Stimulated activated CD8-positive, alpha-beta memory T cell treated with anti-CD3 and anti-CD28 coated beads, Interleukin-7, amount 100 ng/mL, for 1 hour (primary cell): ENCODE results near the gene PNPLA3.

Experiments used
- DNase-seq, 2 donors: peaks; one replicate each; pipeline ENCODE4 v3.0.0-alpha.2; 2020; ENCODE audit warnings: low read depth in 2 of 2

Gene PNPLA3

GRCh38 chr22:43957871-43958270, 34.3 kb downstream of the PNPLA3 start:
- no peak for DNase-seq

GRCh38 chr22:43964314-43964857, 40.8 kb downstream of the PNPLA3 start:
- no peak for DNase-seq

DNA sequence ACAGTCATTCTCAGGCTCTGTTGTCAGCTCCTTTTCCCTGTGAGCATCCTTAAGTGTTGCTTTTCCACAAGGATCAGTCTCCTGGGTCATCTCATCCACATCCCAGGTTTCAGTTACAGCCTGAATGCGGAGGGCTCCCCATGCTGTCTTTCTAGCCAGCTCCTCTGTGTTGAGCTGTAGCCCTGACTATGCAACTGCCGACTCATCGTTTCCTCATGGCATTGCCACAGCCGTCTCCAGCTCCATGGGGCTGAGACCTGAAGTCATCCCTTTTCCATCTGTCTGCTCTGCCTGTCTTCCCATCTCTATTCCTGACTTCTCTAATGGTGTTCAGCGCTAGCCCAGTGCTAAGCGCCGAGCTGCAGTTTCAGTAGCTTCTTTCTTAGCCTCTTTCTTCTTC, 43.5 kb downstream of the PNPLA3 start:
- no peak for DNase-seq

GRCh38 chr22:43968614-43969013, 45.0 kb downstream of the PNPLA3 start:
- DNase-seq = no peak

DNA sequence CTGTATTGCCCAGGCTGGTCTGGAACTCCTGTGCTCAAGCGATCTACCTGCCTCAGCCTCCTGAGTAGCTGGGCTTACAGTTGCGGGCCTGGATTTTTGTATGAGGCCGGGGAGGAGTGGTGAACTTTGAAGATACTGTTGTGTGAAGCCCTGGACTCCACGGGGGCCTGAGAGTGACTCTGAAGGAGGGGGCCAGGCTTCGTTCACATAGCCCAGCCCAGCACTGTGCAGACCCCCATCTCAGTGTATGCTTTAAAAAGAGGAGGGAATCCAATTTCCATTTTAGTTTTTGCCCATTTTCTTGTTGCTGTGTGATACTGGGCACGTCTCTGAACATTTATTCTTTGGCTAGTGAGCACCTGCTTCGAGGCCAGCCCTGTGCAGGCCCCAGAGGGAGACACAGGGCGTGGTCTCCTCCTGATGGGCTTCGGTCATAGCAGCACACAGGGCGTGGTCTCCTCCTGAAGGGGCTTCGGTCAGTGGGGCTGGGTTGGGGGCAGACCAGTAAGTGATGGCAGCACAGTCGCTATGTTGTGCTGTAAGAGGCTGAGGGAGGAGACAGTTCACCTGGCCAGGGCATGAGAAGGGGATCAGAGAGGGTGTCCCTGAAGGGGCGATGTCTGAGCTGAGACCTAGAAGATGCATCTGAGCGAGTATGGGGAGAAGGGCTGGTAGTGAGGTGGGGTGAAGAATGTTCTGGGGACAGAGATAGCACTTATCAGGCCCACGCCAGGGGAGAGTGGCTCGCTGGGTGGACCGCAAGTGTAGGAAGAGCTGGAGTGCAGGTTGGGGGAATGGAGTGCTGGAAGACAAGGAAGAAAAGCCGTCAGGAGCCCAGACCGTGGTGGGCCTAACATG, 45.6 kb downstream of the PNPLA3 start:
- no peak for DNase-seq

DNA sequence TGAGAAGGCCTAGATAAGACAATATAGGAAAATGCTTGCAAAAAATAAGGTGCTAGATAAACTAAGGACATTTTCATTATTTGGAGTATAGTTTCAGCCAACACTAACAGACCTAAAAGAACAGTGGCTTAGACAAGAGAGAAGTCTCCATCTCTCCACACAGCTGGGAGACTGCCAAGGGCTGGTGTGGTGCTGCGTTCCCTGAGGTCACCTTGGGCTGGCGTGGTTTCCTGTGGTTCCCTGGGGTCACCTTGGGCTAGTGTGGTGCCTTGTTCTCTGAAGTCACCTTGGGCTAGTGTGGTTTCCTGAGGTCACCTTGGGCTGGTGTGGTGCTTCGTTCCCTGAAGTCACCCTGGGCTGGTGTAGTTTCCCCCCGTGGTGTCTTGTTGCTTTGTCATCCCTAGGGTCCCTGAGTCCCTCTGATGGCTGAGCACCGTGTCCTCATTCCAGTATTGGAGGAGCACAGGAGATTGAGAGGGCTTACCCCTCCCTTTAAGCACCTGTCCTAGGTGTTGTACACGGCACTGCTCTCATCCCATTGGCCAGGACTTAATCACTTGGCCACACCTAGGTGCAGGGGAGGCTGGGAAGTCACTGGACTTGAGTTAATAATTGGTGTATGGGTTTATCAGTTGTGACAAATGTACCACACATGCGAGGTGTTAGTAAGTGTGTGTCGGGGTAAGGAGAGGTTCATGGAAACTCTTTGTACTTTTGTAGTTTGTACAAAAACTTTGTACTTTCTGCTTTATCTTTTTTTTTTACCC, 46.6 kb downstream of the PNPLA3 start:
- DNase-seq = no peak

DNA sequence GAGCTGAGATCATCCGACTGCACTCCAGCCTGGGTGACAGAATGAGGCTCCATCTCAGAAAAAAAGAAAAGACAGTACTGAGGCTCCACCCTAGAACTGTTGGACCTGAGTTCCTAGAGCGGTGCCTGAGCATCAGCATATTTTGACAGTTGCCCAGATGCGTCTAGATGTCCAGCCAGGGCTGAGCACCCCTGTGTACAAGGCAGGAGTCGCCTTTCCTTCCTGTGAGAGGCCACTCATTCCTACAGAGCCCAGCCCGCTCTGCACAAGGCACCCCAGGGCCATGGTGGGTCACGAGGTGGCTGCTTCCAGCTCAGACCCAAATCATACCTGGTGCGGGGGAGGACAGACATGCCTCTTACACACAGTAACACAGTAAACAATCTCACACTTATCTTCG, 47.5 kb downstream of the PNPLA3 start:
- DNase-seq = no peak

DNA sequence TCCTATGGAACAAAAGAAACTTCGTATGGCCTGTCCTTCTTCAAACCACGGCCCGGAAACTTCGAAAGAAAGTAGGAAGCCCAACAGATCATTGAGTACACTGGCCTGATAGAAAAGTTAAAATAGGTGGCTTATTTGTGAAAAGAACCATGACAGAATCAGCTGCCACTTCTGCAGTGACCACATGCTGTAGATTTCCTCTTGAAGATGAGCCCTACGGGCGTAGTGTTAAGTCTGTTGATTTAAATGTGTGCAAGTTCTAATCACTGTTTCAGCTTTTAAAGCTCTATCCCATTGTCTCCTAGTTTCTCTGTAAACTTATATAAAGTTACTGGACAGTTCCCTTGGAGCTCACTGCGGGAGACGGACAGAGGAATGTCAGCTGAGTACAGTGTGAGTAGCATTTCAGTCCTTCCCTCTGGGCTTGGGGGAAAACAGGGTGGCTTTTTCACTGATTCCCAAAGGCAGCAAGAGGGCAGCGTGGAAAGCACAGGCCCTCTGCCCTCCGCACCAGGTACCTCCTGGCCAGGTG, 49.4 kb downstream of the PNPLA3 start:
- no peak for DNase-seq

- DNase-seq = no peak
Measured at GRCh38 chr22:43974028-43974545, 50.5 kb downstream of the PNPLA3 start.

- no peak for DNase-seq
Measured at GRCh38 chr22:43975041-43975440, 51.4 kb downstream of the PNPLA3 start.

DNA sequence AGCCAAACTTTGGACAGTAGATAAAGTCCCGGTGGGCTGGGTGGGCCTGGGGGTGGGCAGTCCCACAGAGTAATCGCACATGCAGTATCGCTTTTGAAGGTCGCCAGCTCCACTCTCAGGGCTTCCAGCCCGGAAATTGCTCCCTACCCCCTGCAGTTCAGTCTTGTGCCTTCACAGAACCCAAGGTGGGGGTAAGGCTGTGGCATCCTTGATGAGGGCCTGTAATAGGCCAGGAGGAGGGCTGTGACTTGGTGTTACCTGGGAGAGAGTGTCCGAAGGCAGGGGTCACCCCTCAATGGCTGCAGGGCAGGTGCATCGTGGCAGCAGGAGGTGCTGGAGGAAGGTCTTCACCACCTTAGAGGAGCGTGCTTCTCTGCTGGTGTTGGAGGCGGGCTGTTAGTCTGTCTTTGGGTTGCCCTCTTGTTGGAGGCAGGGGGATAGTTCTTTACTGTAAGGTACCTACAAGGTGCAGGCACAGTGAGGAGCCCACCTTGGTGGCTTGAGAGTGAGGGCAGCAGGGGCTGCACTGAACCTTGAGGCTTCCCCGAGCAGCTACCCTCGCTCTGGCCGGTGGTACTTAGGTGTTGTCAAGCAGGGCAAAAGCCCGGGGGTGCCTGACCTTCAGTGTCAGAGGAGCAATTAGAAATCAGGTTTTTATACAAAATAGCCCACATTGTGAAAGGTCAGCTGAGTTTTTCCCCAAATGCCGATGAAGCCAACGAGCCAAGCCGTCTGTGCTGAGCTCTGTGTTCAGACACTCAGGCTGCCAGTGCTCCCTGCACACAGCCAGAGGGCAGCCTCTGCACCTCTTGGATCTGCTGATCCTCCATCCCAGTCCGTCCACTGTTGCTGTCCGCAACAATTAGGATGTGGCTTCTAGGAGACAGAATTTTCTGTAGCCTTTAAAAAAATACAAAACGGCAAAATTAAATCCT, 53.5 kb downstream of the PNPLA3 start:
- no peak for DNase-seq

DNA sequence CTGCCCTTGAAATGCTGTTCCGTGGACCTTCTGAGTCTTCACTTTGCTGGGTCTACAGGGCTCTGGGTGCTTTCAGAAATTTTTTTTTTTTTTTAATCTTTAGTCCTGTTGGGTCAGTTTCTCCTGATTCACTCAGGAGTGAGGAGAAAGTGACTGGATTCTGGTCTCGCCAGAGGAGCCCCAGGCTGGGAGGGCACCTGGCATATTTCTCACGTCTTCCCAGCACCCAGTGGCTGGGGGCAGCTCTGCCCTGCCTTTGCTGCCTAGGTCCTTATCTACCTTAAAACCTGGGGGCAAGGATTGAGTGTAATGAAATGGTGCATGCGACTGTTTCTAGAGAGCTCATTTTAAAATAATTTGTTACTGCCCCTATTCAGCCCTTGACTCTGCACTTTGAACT, 55.0 kb downstream of the PNPLA3 start:
- DNase-seq = no peak

- DNase-seq = no peak
Measured at GRCh38 chr22:43980579-43980978, 57.0 kb downstream of the PNPLA3 start.

DNA sequence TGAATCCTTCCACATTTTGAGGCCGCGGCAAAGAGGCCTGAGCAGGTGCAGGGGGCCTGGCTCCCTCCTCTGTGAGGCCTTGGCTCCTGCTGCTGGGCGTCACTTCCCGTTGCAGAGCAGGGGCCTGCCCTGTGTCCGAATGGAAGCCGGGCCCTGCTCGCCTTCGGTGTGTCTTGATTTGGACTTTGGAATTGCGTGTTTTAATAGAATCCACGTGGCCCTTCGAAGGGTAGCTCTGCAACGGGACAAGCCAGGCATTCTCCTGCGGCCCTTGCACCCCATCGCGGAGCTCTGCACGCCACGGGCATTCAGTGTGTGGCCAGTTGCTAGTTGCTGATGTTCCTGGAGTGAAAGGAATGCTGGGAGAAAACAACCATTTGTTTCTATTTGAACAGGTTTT, 57.4 kb downstream of the PNPLA3 start:
- no peak for DNase-seq

- no peak for DNase-seq
Measured at GRCh38 chr22:43983808-43984207, 60.2 kb downstream of the PNPLA3 start.

DNA sequence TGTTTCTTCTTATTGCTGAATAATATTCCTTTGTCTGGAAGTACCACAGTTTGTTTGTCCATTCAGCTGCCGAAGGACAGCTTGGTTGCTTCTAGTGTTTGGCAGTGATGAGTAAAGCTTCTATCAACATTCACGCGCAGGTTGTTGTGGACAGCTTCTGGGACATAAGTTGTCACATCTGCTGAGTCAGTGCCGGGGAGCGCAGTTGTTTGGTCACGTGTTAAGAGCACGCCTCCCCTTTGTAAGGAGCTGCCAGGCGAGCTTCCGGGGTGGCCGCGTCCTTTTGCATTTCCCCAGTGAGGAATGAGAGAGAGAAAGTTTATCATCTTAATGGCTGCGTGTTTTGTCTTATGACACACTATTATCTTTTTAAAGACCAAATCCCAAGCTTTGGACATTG, 61.9 kb downstream of the PNPLA3 start:
- no peak for DNase-seq

GRCh38 chr22:43988116-43988820, 64.7 kb downstream of the PNPLA3 start:
- DNase-seq = no peak

- DNase-seq = no peak
Measured at GRCh38 chr22:43988960-43989359, 65.4 kb downstream of the PNPLA3 start.

GRCh38 chr22:43990044-43990443, 66.4 kb downstream of the PNPLA3 start:
- DNase-seq = no peak

DNA sequence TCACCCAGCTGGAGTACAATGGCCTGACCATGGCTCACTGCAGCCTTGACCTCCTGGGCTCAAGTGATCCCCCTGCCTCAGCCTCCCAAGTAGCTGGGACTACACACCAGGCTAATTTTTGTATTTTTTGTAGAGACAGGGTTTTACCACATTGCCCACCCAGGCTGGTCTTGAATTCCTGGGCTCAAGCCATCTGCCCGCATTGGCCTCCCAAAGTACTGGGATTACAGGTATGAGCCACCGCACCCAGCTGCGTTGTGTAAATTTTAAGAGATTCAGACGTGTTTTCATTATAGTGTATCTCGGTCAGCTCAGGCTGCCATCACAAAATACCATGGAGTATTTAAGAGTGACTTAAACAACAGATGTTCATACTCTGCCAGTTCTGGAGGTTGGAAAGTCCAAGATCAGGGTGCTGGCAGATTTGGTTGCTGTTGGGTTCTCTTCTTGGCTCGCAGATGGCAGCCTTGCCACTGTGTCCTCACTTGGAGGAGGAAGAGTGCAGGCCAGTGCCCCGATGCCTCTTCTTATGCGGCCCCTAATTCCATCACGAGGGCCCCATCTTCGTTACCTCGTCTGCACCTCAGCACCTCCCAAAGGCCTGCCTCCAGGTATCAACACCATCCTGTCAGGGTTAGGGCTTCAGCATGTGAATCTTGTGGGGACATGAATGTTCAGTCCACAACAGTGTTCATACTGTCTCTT, 67.9 kb downstream of the PNPLA3 start:
- no peak for DNase-seq
